Measurements from ENCODE around the gene NCKAP5L.

DNA sequence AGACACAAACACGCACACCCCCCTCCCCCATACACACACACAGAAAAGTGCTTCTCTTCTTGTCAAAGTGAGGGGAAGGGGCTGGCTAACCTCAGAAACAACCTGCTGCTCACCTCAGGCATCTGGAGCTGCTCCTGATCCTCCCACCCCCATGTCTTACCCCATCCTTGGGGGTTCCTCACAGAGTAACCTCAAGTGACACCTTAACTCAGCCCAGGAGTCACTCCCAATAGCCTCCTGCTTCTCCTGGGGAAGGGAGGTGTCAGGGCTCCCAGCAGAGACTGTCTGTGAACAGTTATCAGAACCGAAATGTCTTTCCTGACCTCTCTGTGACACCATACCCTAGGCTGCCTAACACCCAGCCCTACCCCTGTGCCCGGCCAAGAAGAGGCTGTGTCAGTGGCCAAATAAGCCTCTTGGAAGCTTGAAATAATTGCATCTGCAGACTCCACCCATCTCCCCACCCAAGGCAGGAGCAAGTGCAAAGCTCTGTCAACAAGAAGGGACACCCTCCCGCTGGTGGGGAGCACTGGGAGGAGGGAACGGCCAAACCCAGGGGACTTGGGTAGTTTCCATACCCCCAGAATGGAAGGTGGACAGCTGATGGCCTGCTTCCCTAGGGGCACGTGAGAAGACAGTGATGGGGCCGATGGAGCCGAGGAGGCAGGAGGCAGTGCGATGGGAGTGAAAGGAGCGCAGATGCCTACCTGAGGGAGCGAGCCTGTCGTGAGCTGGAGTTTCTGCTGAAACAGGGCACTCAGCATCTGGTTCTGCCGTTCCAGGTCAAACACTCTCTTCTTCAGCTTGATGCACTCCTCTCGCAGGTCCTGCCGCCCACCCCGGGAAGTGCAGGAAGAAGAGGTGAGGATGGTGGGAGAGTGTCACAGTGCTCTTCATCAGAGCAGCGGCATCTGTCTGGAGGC is 26.8 kb downstream of the NCKAP5L start:
- TF ChIP-seq, protein P1, sequence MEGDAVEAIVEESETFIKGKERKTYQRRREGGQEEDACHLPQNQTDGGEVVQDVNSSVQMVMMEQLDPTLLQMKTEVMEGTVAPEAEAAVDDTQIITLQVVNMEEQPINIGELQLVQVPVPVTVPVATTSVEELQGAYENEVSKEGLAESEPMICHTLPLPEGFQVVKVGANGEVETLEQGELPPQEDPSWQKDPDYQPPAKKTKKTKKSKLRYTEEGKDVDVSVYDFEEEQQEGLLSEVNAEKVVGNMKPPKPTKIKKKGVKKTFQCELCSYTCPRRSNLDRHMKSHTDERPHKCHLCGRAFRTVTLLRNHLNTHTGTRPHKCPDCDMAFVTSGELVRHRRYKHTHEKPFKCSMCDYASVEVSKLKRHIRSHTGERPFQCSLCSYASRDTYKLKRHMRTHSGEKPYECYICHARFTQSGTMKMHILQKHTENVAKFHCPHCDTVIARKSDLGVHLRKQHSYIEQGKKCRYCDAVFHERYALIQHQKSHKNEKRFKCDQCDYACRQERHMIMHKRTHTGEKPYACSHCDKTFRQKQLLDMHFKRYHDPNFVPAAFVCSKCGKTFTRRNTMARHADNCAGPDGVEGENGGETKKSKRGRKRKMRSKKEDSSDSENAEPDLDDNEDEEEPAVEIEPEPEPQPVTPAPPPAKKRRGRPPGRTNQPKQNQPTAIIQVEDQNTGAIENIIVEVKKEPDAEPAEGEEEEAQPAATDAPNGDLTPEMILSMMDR (conservative IDR thresholded peaks at IDR 0.05 in 1 of 2, IDR thresholded peaks at IDR 0.05 in 1 of 2; ENCODE audit: low read depth in 1 of 2, low read length in 2 of 2), result no peak
- no peak for TF ChIP-seq EZH2 (IDR thresholded peaks at IDR 0.05; ENCODE audit: low read length, missing control alignments)

Data from fibroblast of lung (primary cell).